GM18519 (cell line): Measurements from ENCODE around the gene ZG16.

Experiments
- ATAC-seq: cut with Tn5 transposase; IDR thresholded peaks from one replicate; pipeline ENCODE4 v1.9.1; 2021; ENCODE audit warnings: mild to moderate bottlenecking, moderate library complexity; ENCODE audit not compliant: unreplicated experiment, low FRiP score

ZG16 gene

DNA sequence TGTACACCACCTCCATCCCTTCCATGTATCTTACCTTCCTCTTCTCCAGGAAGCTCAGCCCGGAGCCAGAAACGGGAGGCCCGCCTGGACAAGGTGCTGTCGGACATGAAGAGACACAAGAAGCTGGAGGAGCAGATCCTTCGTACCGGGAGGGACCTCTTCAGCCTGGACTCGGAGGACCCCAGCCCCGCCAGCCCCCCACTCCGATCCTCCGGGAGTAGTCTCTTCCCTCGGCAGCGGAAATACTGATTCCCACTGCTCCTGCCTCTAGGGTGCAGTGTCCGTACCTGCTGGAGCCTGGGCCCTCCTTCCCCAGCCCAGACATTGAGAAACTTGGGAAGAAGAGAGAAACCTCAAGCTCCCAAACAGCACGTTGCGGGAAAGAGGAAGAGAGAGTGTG lies 41.5 kb downstream of the ZG16 start:
- no peak for ATAC-seq

GRCh38 chr16:29820271-29820701 lies 42.2 kb downstream of the ZG16 start, which contains the start of gene MVP:
Gene MVP (plus strand): TSS chr16:29820462. CDS start chr16:29830550, 10,088 bp downstream.
- ATAC-seq: no peak

GRCh38 chr16:29820730-29821642 lies 42.9 kb downstream of the ZG16 start:
- no peak for ATAC-seq

- ATAC-seq: no peak
Observed at GRCh38 chr16:29821643-29822115, 43.6 kb downstream of the ZG16 start.

GRCh38 chr16:29824589-29825144 lies 46.6 kb downstream of the ZG16 start:
- no peak for ATAC-seq

DNA sequence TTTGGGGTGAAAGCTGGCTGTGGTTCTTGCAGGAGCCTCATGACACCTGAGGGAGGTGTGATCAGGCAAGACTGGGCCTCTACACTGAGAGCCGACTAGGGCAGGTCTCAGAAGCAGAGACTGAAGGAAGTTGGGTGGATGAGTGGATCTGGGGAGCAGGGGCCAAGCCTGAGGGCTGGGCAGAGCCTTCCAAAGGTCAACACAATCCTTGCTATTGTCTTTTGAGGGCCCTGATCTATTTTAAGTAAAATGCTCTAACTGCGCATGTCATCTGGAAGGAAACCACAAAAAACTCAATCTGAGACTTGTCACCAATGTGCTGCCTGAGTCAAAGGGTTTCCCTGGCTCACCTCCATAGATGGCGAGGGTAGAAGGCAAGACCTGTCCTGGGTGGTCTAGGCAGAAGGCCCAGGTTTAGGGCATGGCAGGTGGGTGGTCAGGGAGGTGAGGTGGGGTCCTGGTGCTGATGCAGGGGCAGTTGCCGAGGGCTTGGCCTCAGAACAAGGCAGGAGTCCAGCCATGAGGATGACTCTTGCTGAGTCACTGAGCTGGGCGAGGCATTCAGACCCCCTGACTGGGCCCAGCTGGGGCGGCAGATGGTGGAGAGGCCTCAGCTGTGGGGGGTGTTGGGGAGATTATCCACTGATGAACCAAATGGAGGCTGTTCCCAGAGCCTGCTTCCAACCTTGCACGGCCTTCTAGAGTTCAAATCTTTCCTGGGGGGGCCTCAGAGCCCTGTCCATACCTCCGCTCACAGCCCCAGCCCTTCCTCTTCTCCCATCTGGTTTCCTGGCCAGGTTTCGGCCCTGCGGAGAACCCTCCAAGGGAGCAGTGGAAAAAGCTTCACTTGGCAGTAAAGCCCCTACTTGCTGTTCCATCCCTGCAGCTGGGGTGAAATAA lies 47.3 kb downstream of the ZG16 start:
- no peak for ATAC-seq

DNA sequence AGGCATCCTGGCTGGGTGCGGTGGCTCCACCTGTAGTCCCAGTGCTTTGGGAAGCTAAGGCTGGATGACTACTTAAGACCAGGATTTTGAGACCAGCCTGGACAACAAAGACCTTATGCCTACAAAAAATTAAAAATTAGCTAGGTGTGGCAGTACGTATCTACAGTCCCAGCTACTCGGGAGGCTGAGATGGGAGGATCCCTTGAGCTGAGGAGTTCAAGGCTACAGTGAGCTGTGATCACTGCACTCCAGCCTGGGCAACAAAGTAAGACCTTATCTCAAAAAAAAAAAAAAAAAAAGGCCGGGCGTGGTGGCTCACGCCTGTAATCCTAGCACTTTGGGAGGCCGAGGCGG lies 48.3 kb downstream of the ZG16 start:
- no peak for ATAC-seq

DNA sequence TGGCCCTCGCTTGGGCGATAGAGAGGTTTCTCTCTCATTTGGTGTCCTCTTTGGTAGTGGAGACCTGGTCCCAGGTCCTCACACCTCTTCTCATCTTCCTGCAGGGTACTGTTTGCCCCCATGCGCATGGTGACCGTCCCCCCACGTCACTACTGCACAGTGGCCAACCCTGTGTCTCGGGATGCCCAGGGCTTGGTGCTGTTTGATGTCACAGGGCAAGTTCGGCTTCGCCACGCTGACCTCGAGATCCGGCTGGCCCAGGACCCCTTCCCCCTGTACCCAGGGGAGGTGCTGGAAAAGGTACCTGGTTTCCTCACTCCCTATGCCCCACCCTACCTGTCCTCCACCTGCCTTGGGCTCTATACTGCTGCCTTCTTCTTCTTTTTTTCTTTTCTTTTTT lies 52.7 kb downstream of the ZG16 start:
- no peak for ATAC-seq

GRCh38 chr16:29831490-29831889 lies 53.4 kb downstream of the ZG16 start:
- no peak for ATAC-seq
